Heart left ventricle (tissue), 13 donors: ENCODE data around the gene LCE3B.

Experiments
- POLR2A ChIP-seq, 2 donors: fragments of 450-650 bp; IDR thresholded peaks; one replicate each; pipeline ENCODE4 v1.6.1; 2017; ENCODE audit warnings: antibody characterized with exemption in 2 of 2, mild to moderate bottlenecking in 2 of 2, moderate library complexity in 2 of 2
- TF ChIP-seq, protein P1 (sequence below), 12 donors: fragments of 200-600 bp; sonication (generic) in 4 of 12; IDR thresholded peaks; one replicate each; pipeline versions ENCODE4 v1.5.0 to v1.8.0; 2018 to 2022; ENCODE audit warnings: antibody characterized with exemption in 12 of 12, mild to moderate bottlenecking in 5 of 12
- donor health status: ischemic (EF 13 %, LVEDD 7.1; RV severe dilation, severe dysfunction).
- donor health status: DM: no; HTN: yes; CAD: no.
- donor health status: DM: no; HTN: no; CAD: no.
- donor health status: ischemic (EF 25% LVEDD 6.9; RV normal size, moderate dysfunction).
- donor health status: ischemic (EF 25% LVEDD 5.7; RV mildly dilated, moderate dysfunction).
- donor health status: ischemic (EF 35%, LVEDD 5.7; RV mildly dilated, moderate dysfunction).
- donor health status: nonischemic (EF 11% LVEDD 7.7; RV severe dilation, severe dysfunction).
- donor health status: DM: yes; HTN: yes; CAD: no.
- donor health status: PGD.
- donor health status: ischemic (EF 29% LVEDD 5.4; RV normal size, mild dysfunction).
- donor health status: nonischemic (EF 23%, LVEDD 6.1; RV moderate dilation, normal function).

DNA sequence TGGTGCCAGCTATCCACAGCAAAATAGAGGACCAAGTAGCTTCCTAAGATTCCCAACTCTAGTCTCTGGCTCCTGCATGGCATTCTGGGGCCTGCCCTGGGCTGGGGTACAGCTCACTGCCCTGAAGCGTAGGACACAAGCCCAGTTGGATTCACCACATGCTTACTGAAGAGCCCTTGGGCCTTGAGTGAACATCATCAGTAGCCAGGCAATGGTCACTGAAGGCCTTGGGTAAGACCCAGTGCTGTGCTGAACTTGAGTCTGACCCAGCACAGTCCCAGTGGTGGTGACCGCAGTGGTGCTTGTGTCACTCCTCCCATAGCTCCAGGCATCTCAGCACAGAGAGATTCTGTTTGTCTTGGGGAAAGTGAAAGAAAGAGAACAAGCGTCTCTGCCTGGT, 17.0 kb downstream of the LCE3B start:
- no peak for TF ChIP-seq POLR2A (IDR thresholded peaks at IDR 0.05)
- TF ChIP-seq, protein P1, sequence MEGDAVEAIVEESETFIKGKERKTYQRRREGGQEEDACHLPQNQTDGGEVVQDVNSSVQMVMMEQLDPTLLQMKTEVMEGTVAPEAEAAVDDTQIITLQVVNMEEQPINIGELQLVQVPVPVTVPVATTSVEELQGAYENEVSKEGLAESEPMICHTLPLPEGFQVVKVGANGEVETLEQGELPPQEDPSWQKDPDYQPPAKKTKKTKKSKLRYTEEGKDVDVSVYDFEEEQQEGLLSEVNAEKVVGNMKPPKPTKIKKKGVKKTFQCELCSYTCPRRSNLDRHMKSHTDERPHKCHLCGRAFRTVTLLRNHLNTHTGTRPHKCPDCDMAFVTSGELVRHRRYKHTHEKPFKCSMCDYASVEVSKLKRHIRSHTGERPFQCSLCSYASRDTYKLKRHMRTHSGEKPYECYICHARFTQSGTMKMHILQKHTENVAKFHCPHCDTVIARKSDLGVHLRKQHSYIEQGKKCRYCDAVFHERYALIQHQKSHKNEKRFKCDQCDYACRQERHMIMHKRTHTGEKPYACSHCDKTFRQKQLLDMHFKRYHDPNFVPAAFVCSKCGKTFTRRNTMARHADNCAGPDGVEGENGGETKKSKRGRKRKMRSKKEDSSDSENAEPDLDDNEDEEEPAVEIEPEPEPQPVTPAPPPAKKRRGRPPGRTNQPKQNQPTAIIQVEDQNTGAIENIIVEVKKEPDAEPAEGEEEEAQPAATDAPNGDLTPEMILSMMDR (IDR thresholded peaks at IDR 0.05): no peak
